Natural killer cell treated with Interleukin-12 subunit alpha and Interleukin-12 subunit beta and Interleukin-15 and Interleukin-18, amount 100 ng/mL, for 72 hours (primary cell): ENCODE results near the gene TMEM234. TPM values are rescaled to one million over a fixed set of nuclear protein-coding genes. Genes with fewer than 3 reads are reported as not detected.

Source experiments
- total RNA-seq, 2 donors: library from RNA; stranded (reverse); gene quantifications; one replicate each; pipeline ENCODE4 v1.2.3, GENCODE V29; 2022

Gene TMEM234
- total RNA-seq, 2 donors from 2014 or later, result 15.6 to 15.8 TPM

Other genes starting within 250 kb of the TMEM234 start
- 100 to 1,000 TPM; 156 TPM for gene KHDRBS1, start 208.5 kb downstream of the TMEM234 start, total RNA-seq
- gene TMEM39B, start 149.4 kb downstream of the TMEM234 start, total RNA-seq, result 10 to 100 TPM; 20.5 to 26.9 TPM
- gene KPNA6, start 114.3 kb downstream of the TMEM234 start, total RNA-seq, result 10 to 100 TPM; 80.9 to 88.9 TPM
- gene TXLNA, start 42.7 kb downstream of the TMEM234 start, total RNA-seq, result 100 to 1,000 TPM; 101 to 118 TPM
- 10 to 100 TPM; 12.4 to 13.6 TPM for gene CCDC28B, start 21.8 kb downstream of the TMEM234 start, total RNA-seq
- gene IQCC, start 16.7 kb downstream of the TMEM234 start, total RNA-seq, result 1 to 10 TPM; 1.7 to 5.0 TPM
- under 1 TPM; 0.19 to 0.22 TPM for gene DCDC2B, start 13.3 kb downstream of the TMEM234 start, total RNA-seq
- gene EIF3I, start 54 bp upstream of the TMEM234 start, total RNA-seq, result 100 to 1,000 TPM; 220 to 244 TPM
- under 1 TPM in 1 of 2 donors, not detected in 1; 0.47 TPM for gene FAM167B, start 24.9 kb upstream of the TMEM234 start, total RNA-seq
- gene LCK, start 28.9 kb upstream of the TMEM234 start, total RNA-seq, result 100 to 1,000 TPM in 1 of 2 donors, 10 to 100 TPM in 1; 66.4 to 140 TPM
- 100 to 1,000 TPM; 186 to 225 TPM for gene HDAC1, start 69.7 kb upstream of the TMEM234 start, total RNA-seq
- gene MARCKSL1, start 113.9 kb upstream of the TMEM234 start, total RNA-seq, result 10 to 100 TPM; 11.8 to 35.9 TPM
- gene FAM229A, start 140.1 kb upstream of the TMEM234 start, total RNA-seq, result 10 to 100 TPM in 1 of 2 donors, 1 to 10 TPM in 1; 6.2 to 13.4 TPM
- under 1 TPM in 1 of 2 donors, not detected in 1; 0.36 TPM for gene TSSK3, start 140.2 kb upstream of the TMEM234 start, total RNA-seq
- gene BSDC1, start 172.1 kb upstream of the TMEM234 start, total RNA-seq, result 10 to 100 TPM; 55.6 to 68.2 TPM
- gene ZBTB8B, start 242.7 kb upstream of the TMEM234 start, total RNA-seq, result not detected